Measurements from ENCODE around the gene VAPB.

Gene VAPB

GRCh38 chr20:58449681-58450221 is 60.7 kb downstream of the VAPB start:
- Histone ChIP-seq H3K27ac (ENCODE audit: low read depth, low read length) (no peak overlapping the region), H3K4me1 (ENCODE audit: control insufficient read depth, insufficient read depth, low read length) (peaks cover 17% of the 10 kb centered on the region), H3K9ac (ENCODE audit: low read length) (no peak overlapping the region), H3K27me3 (ENCODE audit: control insufficient read depth, insufficient read depth, low read length) (no peaks in the 10 kb centered on the region), H3K4me3 (ENCODE audit: low read depth, low read length) (no peak overlapping the region), H3K36me3 (ENCODE audit: control insufficient read depth, insufficient read depth, low read length) (peaks cover 11% of the 10 kb centered on the region), H3K9me3 (ENCODE audit: control insufficient read depth, insufficient read depth, low read depth, low read length) (peaks cover 5% of the 10 kb centered on the region; the same call in 1 of the 2 replicates)

GRCh38 chr20:58450254-58450653 is 61.2 kb downstream of the VAPB start:
- H3K27me3 ChIP-seq (ENCODE audit: control insufficient read depth, insufficient read depth, low read length), result no peaks in the 10 kb centered on the region
- peaks cover 7% of the 10 kb centered on the region for H3K36me3 ChIP-seq (ENCODE audit: control insufficient read depth, insufficient read depth, low read length)
- no peak overlapping the region for H3K9ac ChIP-seq (ENCODE audit: low read length)
- no peak overlapping the region for H3K4me3 ChIP-seq (ENCODE audit: low read depth, low read length)
- peaks cover 5% of the 10 kb centered on the region; the same call in 1 of the 2 replicates for H3K9me3 ChIP-seq (ENCODE audit: control insufficient read depth, insufficient read depth, low read depth, low read length)
- peaks cover 17% of the 10 kb centered on the region for H3K4me1 ChIP-seq (ENCODE audit: control insufficient read depth, insufficient read depth, low read length)
- no peak overlapping the region for H3K27ac ChIP-seq (ENCODE audit: low read depth, low read length)

- no peak overlapping the region for H3K9ac ChIP-seq (ENCODE audit: low read length)
- no peaks in the 10 kb centered on the region for H3K27me3 ChIP-seq (ENCODE audit: control insufficient read depth, insufficient read depth, low read length)
- H3K36me3 ChIP-seq (ENCODE audit: control insufficient read depth, insufficient read depth, low read length), result no peaks in the 10 kb centered on the region
- H3K27ac ChIP-seq (ENCODE audit: low read depth, low read length), result no peak overlapping the region
- H3K4me3 ChIP-seq (ENCODE audit: low read depth, low read length), result no peak overlapping the region
- H3K4me1 ChIP-seq (ENCODE audit: control insufficient read depth, insufficient read depth, low read length), result peaks cover 17% of the 10 kb centered on the region
- H3K9me3 ChIP-seq (ENCODE audit: control insufficient read depth, insufficient read depth, low read depth, low read length), result peaks cover 5% of the 10 kb centered on the region; the same call in 1 of the 2 replicates
These were observed 63.7 kb downstream of the VAPB start for GRCh38 chr20:58452667-58453255.

- Histone ChIP-seq H3K9me3 (ENCODE audit: control insufficient read depth, insufficient read depth, low read depth, low read length) (peaks cover 5% of the 10 kb centered on the region; the same call in 1 of the 2 replicates), H3K4me3 (ENCODE audit: low read depth, low read length) (no peak overlapping the region), H3K27ac (ENCODE audit: low read depth, low read length) (no peak overlapping the region), H3K27me3 (ENCODE audit: control insufficient read depth, insufficient read depth, low read length) (no peaks in the 10 kb centered on the region), H3K4me1 (ENCODE audit: control insufficient read depth, insufficient read depth, low read length) (peaks cover 18% of the 10 kb centered on the region), H3K9ac (ENCODE audit: low read length) (no peak overlapping the region), H3K36me3 (ENCODE audit: control insufficient read depth, insufficient read depth, low read length) (no peaks in the 10 kb centered on the region)
These were observed 64.4 kb downstream of the VAPB start for GRCh38 chr20:58453391-58453790.

GRCh38 chr20:58454460-58454859 is 65.4 kb downstream of the VAPB start:
- no peaks in the 10 kb centered on the region for H3K27me3 ChIP-seq (ENCODE audit: control insufficient read depth, insufficient read depth, low read length)
- H3K27ac ChIP-seq (ENCODE audit: low read depth, low read length), result no peak overlapping the region
- no peak overlapping the region for H3K9ac ChIP-seq (ENCODE audit: low read length)
- no peaks in the 10 kb centered on the region for H3K36me3 ChIP-seq (ENCODE audit: control insufficient read depth, insufficient read depth, low read length)
- peaks cover 24% of the 10 kb centered on the region for H3K4me1 ChIP-seq (ENCODE audit: control insufficient read depth, insufficient read depth, low read length)
- no peak overlapping the region for H3K4me3 ChIP-seq (ENCODE audit: low read depth, low read length)
- peaks cover 5% of the 10 kb centered on the region; the same call in 1 of the 2 replicates for H3K9me3 ChIP-seq (ENCODE audit: control insufficient read depth, insufficient read depth, low read depth, low read length)

GRCh38 chr20:58457083-58457695 is 68.2 kb downstream of the VAPB start:
- no peaks in the 10 kb centered on the region for H3K36me3 ChIP-seq (ENCODE audit: control insufficient read depth, insufficient read depth, low read length)
- H3K27ac ChIP-seq (ENCODE audit: low read depth, low read length), result no peak overlapping the region
- peaks cover 5% of the 10 kb centered on the region; the same call in 1 of the 2 replicates for H3K9me3 ChIP-seq (ENCODE audit: control insufficient read depth, insufficient read depth, low read depth, low read length)
- H3K4me3 ChIP-seq (ENCODE audit: low read depth, low read length), result no peak overlapping the region
- H3K9ac ChIP-seq (ENCODE audit: low read length), result no peak overlapping the region
- peaks cover 23% of the 10 kb centered on the region for H3K4me1 ChIP-seq (ENCODE audit: control insufficient read depth, insufficient read depth, low read length)
- no peaks in the 10 kb centered on the region for H3K27me3 ChIP-seq (ENCODE audit: control insufficient read depth, insufficient read depth, low read length)

GRCh38 chr20:58458342-58459057 is 69.5 kb downstream of the VAPB start:
- Histone ChIP-seq H3K4me1 (ENCODE audit: control insufficient read depth, insufficient read depth, low read length) (peaks cover 11% of the 10 kb centered on the region), H3K9me3 (ENCODE audit: control insufficient read depth, insufficient read depth, low read depth, low read length) (peaks cover 8% of the 10 kb centered on the region; the same call in 1 of the 2 replicates), H3K27me3 (ENCODE audit: control insufficient read depth, insufficient read depth, low read length) (no peaks in the 10 kb centered on the region), H3K36me3 (ENCODE audit: control insufficient read depth, insufficient read depth, low read length) (no peaks in the 10 kb centered on the region), H3K4me3 (ENCODE audit: low read depth, low read length) (no peak overlapping the region), H3K27ac (ENCODE audit: low read depth, low read length) (no peak overlapping the region), H3K9ac (ENCODE audit: low read length) (no peak overlapping the region)

- Histone ChIP-seq H3K36me3 (ENCODE audit: control insufficient read depth, insufficient read depth, low read length) (no peaks in the 10 kb centered on the region), H3K9ac (ENCODE audit: low read length) (no peak overlapping the region), H3K27ac (ENCODE audit: low read depth, low read length) (no peak overlapping the region), H3K4me1 (ENCODE audit: control insufficient read depth, insufficient read depth, low read length) (peaks cover 10% of the 10 kb centered on the region; the same call in 1 of the 2 replicates), H3K27me3 (ENCODE audit: control insufficient read depth, insufficient read depth, low read length) (no peaks in the 10 kb centered on the region), H3K4me3 (ENCODE audit: low read depth, low read length) (no peak overlapping the region), H3K9me3 (ENCODE audit: control insufficient read depth, insufficient read depth, low read depth, low read length) (peaks cover 5% of the 10 kb centered on the region; the same call in 1 of the 2 replicates)
These were observed 70.2 kb downstream of the VAPB start for GRCh38 chr20:58459058-58459750.

- Histone ChIP-seq H3K4me1 (ENCODE audit: control insufficient read depth, insufficient read depth, low read length) (peaks cover 10% of the 10 kb centered on the region; the same call in 1 of the 2 replicates), H3K27me3 (ENCODE audit: control insufficient read depth, insufficient read depth, low read length) (no peaks in the 10 kb centered on the region), H3K27ac (ENCODE audit: low read depth, low read length) (no peak overlapping the region), H3K4me3 (ENCODE audit: low read depth, low read length) (no peak overlapping the region), H3K9me3 (ENCODE audit: control insufficient read depth, insufficient read depth, low read depth, low read length) (peaks cover 3% of the 10 kb centered on the region; the same call in 1 of the 2 replicates), H3K36me3 (ENCODE audit: control insufficient read depth, insufficient read depth, low read length) (no peaks in the 10 kb centered on the region), H3K9ac (ENCODE audit: low read length) (no peak overlapping the region)
These were observed 72.1 kb downstream of the VAPB start for GRCh38 chr20:58461104-58461503.

- Histone ChIP-seq H3K9me3 (ENCODE audit: control insufficient read depth, insufficient read depth, low read depth, low read length) (peaks cover 3% of the 10 kb centered on the region; the same call in 1 of the 2 replicates), H3K4me3 (ENCODE audit: low read depth, low read length) (no peak overlapping the region), H3K27me3 (ENCODE audit: control insufficient read depth, insufficient read depth, low read length) (no peaks in the 10 kb centered on the region), H3K36me3 (ENCODE audit: control insufficient read depth, insufficient read depth, low read length) (no peaks in the 10 kb centered on the region), H3K4me1 (ENCODE audit: control insufficient read depth, insufficient read depth, low read length) (peaks cover 10% of the 10 kb centered on the region; the same call in 1 of the 2 replicates), H3K27ac (ENCODE audit: low read depth, low read length) (no peak overlapping the region), H3K9ac (ENCODE audit: low read length) (no peak overlapping the region)
These were observed 72.9 kb downstream of the VAPB start for GRCh38 chr20:58461899-58462298.
